Astrocyte (in vitro differentiated cells and primary cell): ENCODE results near the gene PHF11.

ENCODE experiments used
- EZH2 ChIP-seq: IDR thresholded peaks from 2 replicates; pipeline ENCODE4 v1.6.1; 2012; ENCODE audit warnings: mild to moderate bottlenecking, low read length, inconsistent platforms; ENCODE audit not compliant: insufficient read depth
- TF ChIP-seq, protein P1 (sequence below): IDR thresholded peaks from 2 replicates; pipeline ENCODE4 v1.5.1; 2011; ENCODE audit warnings: low read depth, mild to moderate bottlenecking, inconsistent platforms, low read length, moderate library complexity; ENCODE audit not compliant: insufficient read depth

DNA sequence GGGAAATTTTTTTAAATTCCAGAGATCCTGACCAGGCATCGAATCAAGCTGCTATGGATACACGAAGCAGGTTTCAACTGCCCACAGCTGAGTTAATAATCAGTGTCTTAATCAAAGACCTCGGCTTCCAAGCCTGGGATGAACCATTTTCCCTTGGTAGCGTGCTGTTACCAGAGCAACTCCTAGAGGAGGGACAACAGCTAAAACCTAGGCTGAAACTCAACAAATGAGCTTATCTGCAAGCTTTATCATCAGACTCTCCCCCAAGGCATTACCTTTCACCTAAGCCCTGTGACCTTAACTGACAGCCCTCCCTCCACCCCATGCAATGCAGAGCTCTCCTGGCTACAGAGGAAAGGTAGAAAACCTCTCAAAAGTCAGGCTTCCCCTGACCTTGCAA, 49.9 kb downstream of the PHF11 start:
- TF ChIP-seq, protein P1, sequence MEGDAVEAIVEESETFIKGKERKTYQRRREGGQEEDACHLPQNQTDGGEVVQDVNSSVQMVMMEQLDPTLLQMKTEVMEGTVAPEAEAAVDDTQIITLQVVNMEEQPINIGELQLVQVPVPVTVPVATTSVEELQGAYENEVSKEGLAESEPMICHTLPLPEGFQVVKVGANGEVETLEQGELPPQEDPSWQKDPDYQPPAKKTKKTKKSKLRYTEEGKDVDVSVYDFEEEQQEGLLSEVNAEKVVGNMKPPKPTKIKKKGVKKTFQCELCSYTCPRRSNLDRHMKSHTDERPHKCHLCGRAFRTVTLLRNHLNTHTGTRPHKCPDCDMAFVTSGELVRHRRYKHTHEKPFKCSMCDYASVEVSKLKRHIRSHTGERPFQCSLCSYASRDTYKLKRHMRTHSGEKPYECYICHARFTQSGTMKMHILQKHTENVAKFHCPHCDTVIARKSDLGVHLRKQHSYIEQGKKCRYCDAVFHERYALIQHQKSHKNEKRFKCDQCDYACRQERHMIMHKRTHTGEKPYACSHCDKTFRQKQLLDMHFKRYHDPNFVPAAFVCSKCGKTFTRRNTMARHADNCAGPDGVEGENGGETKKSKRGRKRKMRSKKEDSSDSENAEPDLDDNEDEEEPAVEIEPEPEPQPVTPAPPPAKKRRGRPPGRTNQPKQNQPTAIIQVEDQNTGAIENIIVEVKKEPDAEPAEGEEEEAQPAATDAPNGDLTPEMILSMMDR, result no peak
- no peak for TF ChIP-seq EZH2
